ENCODE results near the gene MMAB. TPM values are rescaled to one million over a fixed set of nuclear protein-coding genes. Genes with fewer than 3 reads are reported as not detected.
A peak's percentile ranks its signal among the peaks of the same experiment; 100 is the strongest.

The MMAB gene
- total RNA-seq, 1 donor from 2014 or later = 55.4 TPM

GRCh38 chr12:109597414-109597794, 24.1 kb upstream of the MMAB start:
- Histone ChIP-seq H3K4me3 (no peak overlapping the region), H3K9me3 (replicated peaks) (no peaks in the 10 kb centered on the region), H3K4me1 (peaks cover 24% of the 10 kb centered on the region), H3K27me3 (ENCODE audit: low read depth) (no peaks in the 10 kb centered on the region), H3K36me3 (peaks cover 19% of the 10 kb centered on the region), H3K27ac (replicated peaks) (peak overlapping the region; percentile 30)
- DNase-seq = no peak
- intact Hi-C loops (cut with micrococcal nuclease) = no loop called here
- TF ChIP-seq, protein P1, sequence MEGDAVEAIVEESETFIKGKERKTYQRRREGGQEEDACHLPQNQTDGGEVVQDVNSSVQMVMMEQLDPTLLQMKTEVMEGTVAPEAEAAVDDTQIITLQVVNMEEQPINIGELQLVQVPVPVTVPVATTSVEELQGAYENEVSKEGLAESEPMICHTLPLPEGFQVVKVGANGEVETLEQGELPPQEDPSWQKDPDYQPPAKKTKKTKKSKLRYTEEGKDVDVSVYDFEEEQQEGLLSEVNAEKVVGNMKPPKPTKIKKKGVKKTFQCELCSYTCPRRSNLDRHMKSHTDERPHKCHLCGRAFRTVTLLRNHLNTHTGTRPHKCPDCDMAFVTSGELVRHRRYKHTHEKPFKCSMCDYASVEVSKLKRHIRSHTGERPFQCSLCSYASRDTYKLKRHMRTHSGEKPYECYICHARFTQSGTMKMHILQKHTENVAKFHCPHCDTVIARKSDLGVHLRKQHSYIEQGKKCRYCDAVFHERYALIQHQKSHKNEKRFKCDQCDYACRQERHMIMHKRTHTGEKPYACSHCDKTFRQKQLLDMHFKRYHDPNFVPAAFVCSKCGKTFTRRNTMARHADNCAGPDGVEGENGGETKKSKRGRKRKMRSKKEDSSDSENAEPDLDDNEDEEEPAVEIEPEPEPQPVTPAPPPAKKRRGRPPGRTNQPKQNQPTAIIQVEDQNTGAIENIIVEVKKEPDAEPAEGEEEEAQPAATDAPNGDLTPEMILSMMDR (IDR thresholded peaks at IDR 0.05; ENCODE audit: borderline replicate concordance) = no peak

- Histone ChIP-seq H3K9me3 (replicated peaks) (no peaks in the 10 kb centered on the region), H3K27me3 (ENCODE audit: low read depth) (no peaks in the 10 kb centered on the region), H3K4me1 (peaks cover 26% of the 10 kb centered on the region), H3K4me3 (no peak overlapping the region), H3K27ac (replicated peaks) (no peak overlapping the region), H3K36me3 (peaks cover 19% of the 10 kb centered on the region)
- TF ChIP-seq, protein P1 (IDR thresholded peaks at IDR 0.05; ENCODE audit: borderline replicate concordance) = no peak
- no peak for DNase-seq
- intact Hi-C loops (cut with micrococcal nuclease) = no loop called here
Observed at GRCh38 chr12:109596418-109597244, 23.3 kb upstream of the MMAB start.

DNA sequence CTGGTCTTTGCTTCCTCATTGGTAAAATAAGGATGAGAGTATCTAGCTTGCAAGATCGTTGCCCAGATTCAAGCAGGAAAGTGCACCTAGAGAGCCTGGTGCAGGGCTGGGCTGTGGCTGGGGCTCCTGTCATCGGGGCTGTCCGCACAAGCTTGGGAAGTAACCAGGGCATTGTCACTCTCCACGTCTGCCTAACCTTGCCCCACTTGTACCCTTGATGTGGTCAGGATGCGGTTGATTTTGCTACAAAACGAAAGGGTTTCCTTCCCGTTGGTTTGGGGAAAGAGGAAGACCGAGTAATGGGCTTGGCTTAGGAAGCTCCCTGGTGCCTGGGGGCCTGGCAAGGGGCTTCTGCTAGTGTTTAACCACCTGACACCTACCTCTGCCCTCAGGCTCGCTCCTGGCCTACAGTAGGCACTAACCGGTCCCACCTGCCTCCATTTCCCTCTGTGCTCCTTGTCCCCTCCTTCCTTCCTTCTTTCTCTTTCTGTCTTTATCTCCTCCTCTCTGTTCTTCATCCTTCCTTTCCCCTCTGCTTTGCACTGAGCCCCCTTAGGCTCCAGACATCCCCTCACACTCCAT, 22.1 kb upstream of the MMAB start:
- DNase-seq = no peak
- Histone ChIP-seq H3K27ac (replicated peaks) (no peak overlapping the region), H3K27me3 (ENCODE audit: low read depth) (no peaks in the 10 kb centered on the region), H3K9me3 (replicated peaks) (no peaks in the 10 kb centered on the region), H3K4me3 (no peak overlapping the region), H3K4me1 (peaks cover 26% of the 10 kb centered on the region), H3K36me3 (peaks cover 19% of the 10 kb centered on the region)
- intact Hi-C loops (cut with micrococcal nuclease) = no loop called here
- TF ChIP-seq, protein P1 (IDR thresholded peaks at IDR 0.05; ENCODE audit: borderline replicate concordance) = no peak

DNA sequence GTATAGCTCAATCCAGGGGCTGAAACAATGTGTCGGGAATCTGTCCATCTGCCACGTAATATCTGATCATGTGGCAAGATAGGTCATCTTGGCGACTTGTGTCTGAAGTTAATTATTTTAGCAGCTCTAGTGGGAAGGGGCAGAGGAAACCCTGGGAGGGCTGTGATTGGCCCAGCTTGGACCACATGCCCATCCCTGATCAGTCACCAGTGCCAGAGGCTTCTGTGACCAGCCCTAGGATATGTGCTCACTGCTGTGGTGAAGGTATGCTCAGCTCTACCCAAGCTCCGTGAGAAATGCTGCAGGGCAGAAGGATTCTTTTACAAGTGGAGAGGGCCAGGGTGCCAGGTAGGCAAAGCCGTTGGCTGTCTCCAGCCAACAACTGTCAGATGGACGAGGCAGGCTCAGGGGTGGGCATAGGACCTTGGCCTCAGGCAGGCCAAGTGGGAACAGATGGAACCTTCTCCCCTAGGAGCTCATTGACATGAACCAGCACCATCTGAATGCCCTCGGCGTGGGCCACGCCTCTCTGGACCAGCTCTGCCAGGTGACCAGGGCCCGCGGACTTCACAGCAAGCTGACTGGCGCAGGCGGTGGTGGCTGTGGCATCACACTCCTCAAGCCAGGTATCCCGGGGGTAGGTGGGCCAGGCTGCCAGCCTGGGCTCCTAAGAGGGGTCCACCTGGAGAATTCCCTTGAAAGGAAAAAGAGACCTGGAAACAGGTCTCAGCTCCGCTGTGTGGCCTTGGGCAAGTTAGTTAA, 21.4 kb upstream of the MMAB start:
- peaks cover 26% of the 10 kb centered on the region for H3K4me1 ChIP-seq
- intact Hi-C loops (cut with micrococcal nuclease) = loop anchor here (5.0 kb wide), 1 partner anchor 183 kb away; no protein-coding TSS in a partner anchor
- H3K27me3 ChIP-seq (ENCODE audit: low read depth) = no peaks in the 10 kb centered on the region
- no peak for DNase-seq
- no peaks in the 10 kb centered on the region for H3K9me3 ChIP-seq (replicated peaks)
- TF ChIP-seq, protein P1 (IDR thresholded peaks at IDR 0.05; ENCODE audit: borderline replicate concordance) = no peak
- no peak overlapping the region for H3K27ac ChIP-seq (replicated peaks)
- no peak overlapping the region for H3K4me3 ChIP-seq
- peaks cover 19% of the 10 kb centered on the region for H3K36me3 ChIP-seq

DNA sequence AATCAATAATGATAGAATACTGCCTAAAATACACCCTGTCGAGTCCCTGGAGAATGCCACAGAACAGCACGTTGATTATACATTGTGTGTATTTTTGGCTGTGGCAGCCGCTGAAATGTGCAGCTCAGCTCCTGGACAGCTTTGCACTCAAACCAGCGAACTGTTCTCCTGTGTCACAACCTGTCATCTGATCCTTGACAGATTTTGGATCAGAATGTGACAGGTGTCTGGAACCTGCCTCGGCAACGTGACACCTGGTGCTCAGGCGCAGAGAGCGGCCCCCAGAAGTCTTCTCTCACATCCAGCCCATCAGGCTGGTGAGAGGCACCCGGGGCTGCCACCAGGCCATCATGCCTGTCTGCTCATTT, 19.6 kb upstream of the MMAB start:
- intact Hi-C loops (cut with micrococcal nuclease) = loop anchor here (5.0 kb wide), 1 partner anchor 184 kb away; no protein-coding TSS in a partner anchor
- DNase-seq = peak; percentile 26
- TF ChIP-seq, protein P1 (IDR thresholded peaks at IDR 0.05; ENCODE audit: borderline replicate concordance) = no peak
- Histone ChIP-seq H3K27ac (replicated peaks) (peak overlapping the region; percentile 83), H3K27me3 (ENCODE audit: low read depth) (no peaks in the 10 kb centered on the region), H3K4me1 (peaks cover 20% of the 10 kb centered on the region), H3K4me3 (no peak overlapping the region), H3K36me3 (peaks cover 31% of the 10 kb centered on the region), H3K9me3 (replicated peaks) (no peaks in the 10 kb centered on the region)

All from left ventricle myocardium inferior (tissue), 1 donor.